ENCODE results near the gene ANKH.

DNA sequence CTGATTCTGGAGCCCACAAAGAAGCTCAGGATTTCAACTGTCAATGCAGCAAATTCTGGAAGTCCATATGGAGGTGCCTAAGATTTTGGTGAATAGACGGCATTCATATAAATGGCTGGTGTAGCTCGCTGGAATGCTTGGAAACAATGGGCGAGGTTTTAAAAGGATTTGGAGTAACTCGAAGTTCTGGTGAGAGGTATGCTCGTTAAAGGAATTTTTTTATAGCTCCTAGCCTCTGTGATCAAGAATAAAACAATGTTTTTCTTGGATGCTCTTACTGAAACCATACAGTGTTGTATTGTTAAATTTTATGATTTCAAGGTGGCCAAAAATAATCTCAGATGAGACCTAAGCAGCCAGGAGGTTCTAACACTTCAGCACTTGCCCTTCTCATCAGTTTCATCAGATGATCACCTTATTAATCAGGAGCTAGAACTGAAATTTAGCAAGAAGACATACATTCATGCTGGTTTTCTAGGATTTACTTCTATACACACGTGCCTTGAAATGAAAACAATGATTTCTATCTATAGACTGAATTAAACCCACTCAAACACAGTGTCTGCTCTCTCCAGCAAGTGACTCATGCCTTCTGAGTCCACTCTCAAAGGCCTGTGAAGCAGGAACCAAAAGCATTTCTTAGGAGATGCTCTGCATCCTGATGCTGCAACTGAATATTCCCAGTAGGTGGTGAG, 127.8 kb downstream of the ANKH start:
- TF ChIP-seq ZBTB20 (CRISPR knock-in tag; IDR thresholded peaks at IDR 0.05; ENCODE audit: borderline replicate concordance, low read depth) = no peak
- no peak for TF ChIP-seq CBX2 (IDR thresholded peaks at IDR 0.05; ENCODE audit: low read depth, low read length)
- no peak for TF ChIP-seq CBX2 (CRISPR knock-in tag; IDR thresholded peaks at IDR 0.05; ENCODE audit: low read depth)
- TF ChIP-seq ZNF34 (CRISPR knock-in tag; IDR thresholded peaks at IDR 0.05; ENCODE audit: borderline replicate concordance) = no peak
- TF ChIP-seq ZFX (CRISPR knock-in tag; IDR thresholded peaks at IDR 0.05; ENCODE audit: low read depth) = no peak
- TF ChIP-seq, protein P1, sequence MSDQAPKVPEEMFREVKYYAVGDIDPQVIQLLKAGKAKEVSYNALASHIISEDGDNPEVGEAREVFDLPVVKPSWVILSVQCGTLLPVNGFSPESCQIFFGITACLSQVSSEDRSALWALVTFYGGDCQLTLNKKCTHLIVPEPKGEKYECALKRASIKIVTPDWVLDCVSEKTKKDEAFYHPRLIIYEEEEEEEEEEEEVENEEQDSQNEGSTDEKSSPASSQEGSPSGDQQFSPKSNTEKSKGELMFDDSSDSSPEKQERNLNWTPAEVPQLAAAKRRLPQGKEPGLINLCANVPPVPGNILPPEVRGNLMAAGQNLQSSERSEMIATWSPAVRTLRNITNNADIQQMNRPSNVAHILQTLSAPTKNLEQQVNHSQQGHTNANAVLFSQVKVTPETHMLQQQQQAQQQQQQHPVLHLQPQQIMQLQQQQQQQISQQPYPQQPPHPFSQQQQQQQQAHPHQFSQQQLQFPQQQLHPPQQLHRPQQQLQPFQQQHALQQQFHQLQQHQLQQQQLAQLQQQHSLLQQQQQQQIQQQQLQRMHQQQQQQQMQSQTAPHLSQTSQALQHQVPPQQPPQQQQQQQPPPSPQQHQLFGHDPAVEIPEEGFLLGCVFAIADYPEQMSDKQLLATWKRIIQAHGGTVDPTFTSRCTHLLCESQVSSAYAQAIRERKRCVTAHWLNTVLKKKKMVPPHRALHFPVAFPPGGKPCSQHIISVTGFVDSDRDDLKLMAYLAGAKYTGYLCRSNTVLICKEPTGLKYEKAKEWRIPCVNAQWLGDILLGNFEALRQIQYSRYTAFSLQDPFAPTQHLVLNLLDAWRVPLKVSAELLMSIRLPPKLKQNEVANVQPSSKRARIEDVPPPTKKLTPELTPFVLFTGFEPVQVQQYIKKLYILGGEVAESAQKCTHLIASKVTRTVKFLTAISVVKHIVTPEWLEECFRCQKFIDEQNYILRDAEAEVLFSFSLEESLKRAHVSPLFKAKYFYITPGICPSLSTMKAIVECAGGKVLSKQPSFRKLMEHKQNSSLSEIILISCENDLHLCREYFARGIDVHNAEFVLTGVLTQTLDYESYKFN (CRISPR knock-in tag; conservative IDR thresholded peaks at IDR 0.05) = no peak
- TF ChIP-seq EP300 (IDR thresholded peaks at IDR 0.05; ENCODE audit: low read depth in 2 of 2, low read length in 2 of 2) = no peak
- TF ChIP-seq EP300 (CRISPR knock-in tag; IDR thresholded peaks at IDR 0.05; ENCODE audit: borderline replicate concordance) = no peak
- TF ChIP-seq POLR2AphosphoS5 (IDR thresholded peaks at IDR 0.05; ENCODE audit: low read depth, low read length) = no peak
- TF ChIP-seq ZKSCAN1 (IDR thresholded peaks at IDR 0.05; ENCODE audit: low read length) = no peak
- TF ChIP-seq, protein P2, sequence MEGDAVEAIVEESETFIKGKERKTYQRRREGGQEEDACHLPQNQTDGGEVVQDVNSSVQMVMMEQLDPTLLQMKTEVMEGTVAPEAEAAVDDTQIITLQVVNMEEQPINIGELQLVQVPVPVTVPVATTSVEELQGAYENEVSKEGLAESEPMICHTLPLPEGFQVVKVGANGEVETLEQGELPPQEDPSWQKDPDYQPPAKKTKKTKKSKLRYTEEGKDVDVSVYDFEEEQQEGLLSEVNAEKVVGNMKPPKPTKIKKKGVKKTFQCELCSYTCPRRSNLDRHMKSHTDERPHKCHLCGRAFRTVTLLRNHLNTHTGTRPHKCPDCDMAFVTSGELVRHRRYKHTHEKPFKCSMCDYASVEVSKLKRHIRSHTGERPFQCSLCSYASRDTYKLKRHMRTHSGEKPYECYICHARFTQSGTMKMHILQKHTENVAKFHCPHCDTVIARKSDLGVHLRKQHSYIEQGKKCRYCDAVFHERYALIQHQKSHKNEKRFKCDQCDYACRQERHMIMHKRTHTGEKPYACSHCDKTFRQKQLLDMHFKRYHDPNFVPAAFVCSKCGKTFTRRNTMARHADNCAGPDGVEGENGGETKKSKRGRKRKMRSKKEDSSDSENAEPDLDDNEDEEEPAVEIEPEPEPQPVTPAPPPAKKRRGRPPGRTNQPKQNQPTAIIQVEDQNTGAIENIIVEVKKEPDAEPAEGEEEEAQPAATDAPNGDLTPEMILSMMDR (CRISPR knock-in tag; IDR thresholded peaks at IDR 0.05) = no peak
- no peak for TF ChIP-seq NCOA1 (CRISPR knock-in tag; IDR thresholded peaks at IDR 0.05)
- no peak for TF ChIP-seq ZNF180 (CRISPR knock-in tag; IDR thresholded peaks at IDR 0.05; ENCODE audit: borderline replicate concordance, low read depth)
